Hematopoietic multipotent progenitor cell treated with erythropoietin and hydrocortisone succinate and interleukin-3 and kit ligand, for 17 days (in vitro differentiated cells): Measurements from ENCODE around the gene RNF217.

Experiments
- DNase-seq: peaks from one replicate; pipeline ENCODE4 v3.0.0-alpha.2; 2015; ENCODE audit warnings: low spot score

Gene RNF217

GRCh38 chr6:124989136-124989983, 27.1 kb downstream of the RNF217 start:
- no peak for DNase-seq

- DNase-seq, result no peak
Observed at GRCh38 chr6:124990988-124991387, 28.8 kb downstream of the RNF217 start.

GRCh38 chr6:124991764-124992295, 29.6 kb downstream of the RNF217 start:
- no peak for DNase-seq

- no peak for DNase-seq
Observed at GRCh38 chr6:124993327-124993726, 31.1 kb downstream of the RNF217 start.

GRCh38 chr6:124994648-124995047, 32.4 kb downstream of the RNF217 start:
- no peak for DNase-seq

GRCh38 chr6:124995131-124995530, 32.9 kb downstream of the RNF217 start:
- DNase-seq, result no peak

GRCh38 chr6:124995645-124996325, 33.5 kb downstream of the RNF217 start:
- DNase-seq, result no peak

- DNase-seq, result no peak
Observed at GRCh38 chr6:124996411-124996810, 34.2 kb downstream of the RNF217 start.

GRCh38 chr6:124997196-124997875, 35.1 kb downstream of the RNF217 start:
- DNase-seq, result no peak

- DNase-seq, result no peak
Observed at GRCh38 chr6:124999105-124999764, 37.0 kb downstream of the RNF217 start.

- no peak for DNase-seq
Observed at GRCh38 chr6:125001684-125002405, 39.6 kb downstream of the RNF217 start.

- no peak for DNase-seq
Observed at GRCh38 chr6:125002406-125002741, 40.1 kb downstream of the RNF217 start.

- DNase-seq, result no peak
Observed at GRCh38 chr6:125003070-125003469, 40.8 kb downstream of the RNF217 start.

GRCh38 chr6:125004198-125004597, 42.0 kb downstream of the RNF217 start:
- no peak for DNase-seq

GRCh38 chr6:125004797-125005595, 42.8 kb downstream of the RNF217 start:
- DNase-seq, result no peak

GRCh38 chr6:125008261-125008703, 46.0 kb downstream of the RNF217 start:
- DNase-seq, result no peak

GRCh38 chr6:125008957-125009356, 46.7 kb downstream of the RNF217 start:
- no peak for DNase-seq

GRCh38 chr6:125009578-125009977, 47.3 kb downstream of the RNF217 start:
- no peak for DNase-seq

GRCh38 chr6:125013938-125014660, 51.9 kb downstream of the RNF217 start:
- DNase-seq, result no peak

GRCh38 chr6:125014661-125014957, 52.4 kb downstream of the RNF217 start:
- DNase-seq, result no peak
